Kidney epithelial cell (primary cell): ENCODE measurements around the gene SDK2. TPM values are rescaled to one million over a fixed set of nuclear protein-coding genes. Genes with fewer than 3 reads are reported as not detected.

Source experiments
- DNase-seq: peaks from one replicate; pipeline ENCODE4 v3.0.0-alpha.2; 2010; ENCODE audit warnings: low read depth
- H3K27me3 ChIP-seq: 2 replicates; pipeline ENCODE4 v1.6.0; 2011; ENCODE audit warnings: low read length; ENCODE audit not compliant: control insufficient read depth, insufficient read depth
- H3K36me3 ChIP-seq: 2 replicates; pipeline ENCODE4 v1.5.1; 2011; ENCODE audit warnings: low read length; ENCODE audit not compliant: control insufficient read depth, insufficient read depth
- H3K4me3 ChIP-seq: 2 replicates; pipeline ENCODE4 v1.5.1; 2011; ENCODE audit warnings: low read depth, mild to moderate bottlenecking, control low read depth, low read length
- CTCF ChIP-seq: IDR thresholded peaks from 2 replicates; pipeline ENCODE4 v1.5.1; 2011; ENCODE audit warnings: mild to moderate bottlenecking, moderate library complexity, low read length, control low read depth, inconsistent platforms; ENCODE audit not compliant: insufficient read depth, poor library complexity, severe bottlenecking
- total RNA-seq: library from RNA; depleted of rRNA; stranded (reverse); fragments of >200 nt; gene quantifications from 2 replicates; pipeline ENCODE4 v1.2.3, GENCODE V29; 2015

Gene SDK2
- total RNA-seq, 1 donor from 2014 or later: 1.2 TPM

- H3K4me3 ChIP-seq: no peak overlapping the region
- H3K27me3 ChIP-seq: peaks cover 9% of the 10 kb centered on the region
- DNase-seq: no peak
- TF ChIP-seq CTCF: no peak
- H3K36me3 ChIP-seq: no peaks in the 10 kb centered on the region
Observed at GRCh38 chr17:73614256-73614655, 30.0 kb downstream of the SDK2 start.

- DNase-seq: no peak
- peaks cover 9% of the 10 kb centered on the region for H3K27me3 ChIP-seq
- H3K36me3 ChIP-seq: no peaks in the 10 kb centered on the region
- TF ChIP-seq CTCF: no peak
- H3K4me3 ChIP-seq: no peak overlapping the region
Observed at GRCh38 chr17:73613271-73614233, 30.7 kb downstream of the SDK2 start.

GRCh38 chr17:73612031-73612472, 32.2 kb downstream of the SDK2 start:
- Histone ChIP-seq H3K27me3 (peaks cover 9% of the 10 kb centered on the region), H3K36me3 (no peaks in the 10 kb centered on the region), H3K4me3 (no peak overlapping the region)
- TF ChIP-seq CTCF: no peak
- DNase-seq: no peak

GRCh38 chr17:73611630-73612029, 32.6 kb downstream of the SDK2 start:
- no peaks in the 10 kb centered on the region for H3K36me3 ChIP-seq
- no peak for DNase-seq
- H3K27me3 ChIP-seq: peaks cover 9% of the 10 kb centered on the region
- no peak for TF ChIP-seq CTCF
- H3K4me3 ChIP-seq: no peak overlapping the region

GRCh38 chr17:73610331-73610911, 33.8 kb downstream of the SDK2 start:
- peaks cover 9% of the 10 kb centered on the region for H3K27me3 ChIP-seq
- H3K4me3 ChIP-seq: no peak overlapping the region
- DNase-seq: no peak
- no peak for TF ChIP-seq CTCF
- no peaks in the 10 kb centered on the region for H3K36me3 ChIP-seq
